ENCODE measurements around the gene SNRPA.

- no peak for TF ChIP-seq POLR2A (IDR thresholded peaks at IDR 0.05)
- no peak for TF ChIP-seq CTCF (IDR thresholded peaks at IDR 0.05)
These were observed 8.5 kb upstream of the SNRPA start for GRCh38 chr19:40742477-40742876.

All from uterus (tissue), 2 donors.